Nephron (organoid): ENCODE results near the gene MPC1.
"Not testable (repeated sequence)": the region's sequence is repeated elsewhere in the genome, so short reads cannot be mapped to it uniquely, and the experiment has no call there.

Experiments
- H3K27ac Mint-ChIP-seq, 3 experiments: 2 replicates each; pipeline ENCODE4 v1.8.0; 2020; ENCODE audit warnings: mixed read lengths in 3 of 3, mild to moderate bottlenecking in 2 of 3, moderate library complexity in 1 of 3
- H3K27me3 Mint-ChIP-seq: 2 replicates; pipeline ENCODE4 v1.8.0; 2021; ENCODE audit warnings: low read depth, mild to moderate bottlenecking, moderate library complexity, mixed read lengths
- H3K36me3 Mint-ChIP-seq: 2 replicates; pipeline ENCODE4 v1.8.0; 2020; ENCODE audit warnings: low read depth, mixed read lengths
- H3K4me1 Mint-ChIP-seq: 2 replicates; pipeline ENCODE4 v1.8.0; 2020; ENCODE audit warnings: mixed read lengths
- H3K4me3 Mint-ChIP-seq, 3 experiments: 2 replicates each; pipeline ENCODE4 v1.8.0; 2020; ENCODE audit warnings: mild to moderate bottlenecking in 3 of 3, mixed read lengths in 3 of 3, moderate library complexity in 2 of 3
- H3K9me3 Mint-ChIP-seq: 2 replicates; pipeline ENCODE4 v1.8.0; 2020; ENCODE audit warnings: mixed read lengths
- TF ChIP-seq, protein P1 (sequence below), 3 experiments: fragments of 200-600 bp; sonication (generic); IDR thresholded peaks; one replicate each; pipeline ENCODE4 v1.5.0; 2021; ENCODE audit warnings: antibody characterized with exemption in 3 of 3; ENCODE audit not compliant: unreplicated experiment in 3 of 3

MPC1 gene

GRCh38 chr6:166395351-166395750 lies 12.6 kb upstream of the MPC1 start:
- no peak overlapping the region for H3K27ac Mint-ChIP-seq

GRCh38 chr6:166394036-166394892 lies 11.5 kb upstream of the MPC1 start:
- H3K36me3 Mint-ChIP-seq = no peaks in the 10 kb centered on the region
- peak overlapping the region in 1 of 3 experiments; percentile 45 for H3K27ac Mint-ChIP-seq
- H3K4me1 Mint-ChIP-seq = peaks cover 9% of the 10 kb centered on the region
- H3K9me3 Mint-ChIP-seq = no peaks in the 10 kb centered on the region
- TF ChIP-seq, protein P1, sequence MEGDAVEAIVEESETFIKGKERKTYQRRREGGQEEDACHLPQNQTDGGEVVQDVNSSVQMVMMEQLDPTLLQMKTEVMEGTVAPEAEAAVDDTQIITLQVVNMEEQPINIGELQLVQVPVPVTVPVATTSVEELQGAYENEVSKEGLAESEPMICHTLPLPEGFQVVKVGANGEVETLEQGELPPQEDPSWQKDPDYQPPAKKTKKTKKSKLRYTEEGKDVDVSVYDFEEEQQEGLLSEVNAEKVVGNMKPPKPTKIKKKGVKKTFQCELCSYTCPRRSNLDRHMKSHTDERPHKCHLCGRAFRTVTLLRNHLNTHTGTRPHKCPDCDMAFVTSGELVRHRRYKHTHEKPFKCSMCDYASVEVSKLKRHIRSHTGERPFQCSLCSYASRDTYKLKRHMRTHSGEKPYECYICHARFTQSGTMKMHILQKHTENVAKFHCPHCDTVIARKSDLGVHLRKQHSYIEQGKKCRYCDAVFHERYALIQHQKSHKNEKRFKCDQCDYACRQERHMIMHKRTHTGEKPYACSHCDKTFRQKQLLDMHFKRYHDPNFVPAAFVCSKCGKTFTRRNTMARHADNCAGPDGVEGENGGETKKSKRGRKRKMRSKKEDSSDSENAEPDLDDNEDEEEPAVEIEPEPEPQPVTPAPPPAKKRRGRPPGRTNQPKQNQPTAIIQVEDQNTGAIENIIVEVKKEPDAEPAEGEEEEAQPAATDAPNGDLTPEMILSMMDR (IDR thresholded peaks at IDR 0.05; ENCODE audit: unreplicated experiment in 3 of 3) = no peak
- H3K27me3 Mint-ChIP-seq = peaks cover 11% of the 10 kb centered on the region
- H3K4me3 Mint-ChIP-seq = no peak overlapping the region

More at GRCh38 chr6:166395351-166395750, 12.6 kb upstream of the MPC1 start:
- Mint-ChIP-seq H3K27me3 (peaks cover 11% of the 10 kb centered on the region), H3K9me3 (no peaks in the 10 kb centered on the region), H3K4me3 (no peak overlapping the region), H3K4me1 (peaks cover 9% of the 10 kb centered on the region), H3K36me3 (no peaks in the 10 kb centered on the region)
- TF ChIP-seq, protein P1 (IDR thresholded peaks at IDR 0.05; ENCODE audit: unreplicated experiment in 3 of 3) = no peak

DNA sequence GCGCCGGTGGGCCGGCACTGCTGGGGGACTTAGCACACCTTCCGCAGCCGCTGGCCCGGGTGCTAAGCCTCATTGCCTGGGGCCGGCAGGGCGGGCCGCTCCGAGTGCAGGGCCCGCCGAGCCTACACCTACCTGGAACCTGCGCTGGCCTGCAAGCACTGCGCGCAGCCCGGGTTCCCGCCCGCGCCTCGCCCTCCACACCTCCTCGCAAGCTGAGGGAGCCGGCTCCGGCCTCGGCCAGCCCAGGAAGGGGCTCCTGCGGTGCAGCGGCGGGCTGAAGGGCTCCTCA lies 10.7 kb upstream of the MPC1 start:
- no peaks in the 10 kb centered on the region for H3K36me3 Mint-ChIP-seq
- TF ChIP-seq, protein P1 (IDR thresholded peaks at IDR 0.05; ENCODE audit: unreplicated experiment in 3 of 3) = no peak
- H3K4me3 Mint-ChIP-seq = no peak overlapping the region
- H3K27ac Mint-ChIP-seq = no peak overlapping the region
- H3K4me1 Mint-ChIP-seq = peaks cover 9% of the 10 kb centered on the region
- H3K27me3 Mint-ChIP-seq = peaks cover 10% of the 10 kb centered on the region
- no peaks in the 10 kb centered on the region for H3K9me3 Mint-ChIP-seq

DNA sequence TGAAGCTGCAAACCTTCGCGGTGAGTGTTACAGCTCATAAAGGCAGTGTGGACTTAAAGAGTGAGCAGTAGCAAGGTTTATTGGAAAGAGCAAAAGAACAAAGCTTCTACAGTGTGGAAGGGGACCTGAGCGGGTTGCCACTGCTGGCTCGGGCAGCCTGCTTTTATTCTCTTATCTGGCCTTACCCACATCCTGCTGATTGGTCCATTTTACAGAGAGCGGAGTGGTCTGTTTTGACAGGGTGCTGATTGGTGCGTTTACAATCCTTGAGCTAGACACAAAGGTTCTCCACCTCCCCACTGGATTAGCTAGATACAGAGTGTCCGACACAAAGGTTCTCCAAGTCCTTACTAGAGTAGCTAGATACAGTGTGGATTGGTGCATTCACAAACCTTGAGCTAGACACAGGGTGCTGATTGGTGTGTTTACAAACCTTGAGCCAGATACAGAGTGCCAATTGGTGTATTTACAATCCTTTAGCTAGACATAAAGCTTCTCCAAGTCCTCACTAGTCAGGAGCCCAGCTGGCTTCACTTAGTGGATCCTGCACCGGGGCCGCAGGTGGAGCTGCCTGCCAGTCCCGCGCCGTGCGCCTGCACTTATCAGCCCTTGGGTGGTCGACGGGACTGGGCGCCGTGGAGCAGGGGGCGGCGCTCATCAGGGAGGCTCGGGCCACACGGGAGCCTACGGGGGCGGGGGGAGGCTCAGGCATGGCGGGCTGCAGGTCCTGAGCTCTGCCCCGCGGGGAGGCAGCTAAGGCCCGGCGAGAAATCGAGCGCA lies 10.2 kb upstream of the MPC1 start:
- H3K27ac Mint-ChIP-seq, H3K4me3 Mint-ChIP-seq, H3K36me3 Mint-ChIP-seq, H3K9me3 Mint-ChIP-seq, H3K27me3 Mint-ChIP-seq: not testable (repeated sequence)
- H3K4me1 Mint-ChIP-seq = peaks cover 10% of the 10 kb centered on the region

DNA sequence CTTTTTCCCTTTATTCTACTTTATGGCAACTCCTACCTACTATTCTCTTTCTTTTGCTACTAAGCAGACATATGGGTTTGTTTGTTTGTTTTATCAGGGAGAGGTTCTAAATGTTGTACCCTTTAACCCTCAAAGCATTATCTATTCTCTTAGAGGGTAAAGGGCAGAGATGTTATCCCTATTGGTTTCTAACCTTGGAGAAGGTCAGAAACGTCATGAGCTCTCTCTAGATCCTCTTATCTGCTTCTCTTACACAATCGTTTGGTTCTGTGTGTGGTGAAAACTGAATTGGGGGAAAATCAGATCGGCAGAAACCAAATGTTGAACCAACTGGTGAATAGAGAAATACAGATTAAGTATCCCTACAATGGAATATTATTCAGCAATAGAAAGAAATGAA lies 6.4 kb upstream of the MPC1 start:
- Mint-ChIP-seq H3K27ac (no peak overlapping the region), H3K4me3 (no peak overlapping the region), H3K4me1 (peaks cover 8% of the 10 kb centered on the region), H3K27me3 (peaks cover 2% of the 10 kb centered on the region), H3K36me3 (no peaks in the 10 kb centered on the region), H3K9me3 (no peaks in the 10 kb centered on the region)
- TF ChIP-seq, protein P1 (IDR thresholded peaks at IDR 0.05; ENCODE audit: unreplicated experiment in 3 of 3) = no peak

DNA sequence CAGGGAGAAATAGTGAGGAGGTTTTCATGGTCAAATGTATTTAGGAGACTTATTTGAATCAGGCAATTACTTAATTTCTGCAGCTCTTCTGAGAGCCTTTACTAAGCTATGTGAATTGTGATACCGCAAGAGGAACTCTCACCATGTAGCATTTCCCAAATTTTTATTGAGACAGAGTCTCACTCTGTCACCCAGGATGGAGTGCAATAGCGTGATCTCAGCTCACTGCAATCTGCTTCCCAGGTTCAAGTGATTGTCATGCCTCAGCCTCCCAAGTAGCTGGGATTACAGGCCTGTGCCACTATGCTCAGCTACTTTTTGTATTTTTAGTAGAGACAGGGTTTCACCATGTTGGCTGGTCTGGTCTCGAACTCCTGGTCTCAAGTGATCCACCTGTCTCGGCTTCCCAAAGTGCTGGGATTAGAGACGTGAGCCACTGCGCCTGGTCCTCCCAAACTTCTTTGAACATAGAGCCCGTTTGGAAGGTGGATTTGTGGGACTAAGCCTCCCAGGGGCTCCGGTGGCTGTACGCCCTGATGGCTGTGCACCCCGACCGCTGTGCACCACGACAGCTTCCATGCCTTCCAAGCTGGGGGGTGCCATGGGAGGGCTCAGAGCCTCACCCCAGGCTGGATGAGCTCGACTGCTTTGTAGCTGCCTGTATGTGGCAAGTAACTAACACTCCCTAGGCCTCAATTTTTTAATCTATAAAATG lies 5.7 kb upstream of the MPC1 start:
- no peaks in the 10 kb centered on the region for H3K36me3 Mint-ChIP-seq
- H3K4me3 Mint-ChIP-seq = no peak overlapping the region
- peak overlapping the region in 1 of 3 experiments; percentile 85 for H3K27ac Mint-ChIP-seq
- TF ChIP-seq, protein P1 (IDR thresholded peaks at IDR 0.05; ENCODE audit: unreplicated experiment in 3 of 3) = no peak
- H3K27me3 Mint-ChIP-seq = no peaks in the 10 kb centered on the region
- H3K4me1 Mint-ChIP-seq = peaks cover 6% of the 10 kb centered on the region
- H3K9me3 Mint-ChIP-seq = no peaks in the 10 kb centered on the region
